Fibroblast of lung (primary cell): Measurements from ENCODE around the gene MIPOL1. TPM values are rescaled to one million over a fixed set of nuclear protein-coding genes. Genes with fewer than 3 reads are reported as not detected.
"Not testable (repeated sequence)": the region's sequence is repeated elsewhere in the genome, so short reads cannot be mapped to it uniquely, and the experiment has no call there.

Source experiments
- DNase-seq, 2 donors: peaks; one replicate each; pipeline versions ENCODE4 v3.0.0 to v3.0.0-alpha.2; 2010; ENCODE audit warnings: low read depth in 2 of 2
- H2AFZ ChIP-seq: 2 replicates; pipeline ENCODE4 v1.5.1; 2012; ENCODE audit warnings: low read length, control low read depth, inconsistent platforms
- H3K27ac ChIP-seq: 2 replicates; pipeline ENCODE4 v1.5.1; 2011; ENCODE audit warnings: low read length, control low read depth; ENCODE audit not compliant: insufficient read depth
- H3K27me3 ChIP-seq: 2 replicates; pipeline ENCODE4 v1.5.1; 2011; ENCODE audit warnings: mild to moderate bottlenecking, low read length; ENCODE audit not compliant: control insufficient read depth, insufficient read depth
- H3K36me3 ChIP-seq: 2 replicates; pipeline ENCODE4 v1.5.1; 2011; ENCODE audit warnings: low read length; ENCODE audit not compliant: control insufficient read depth, insufficient read depth
- H3K4me1 ChIP-seq: 2 replicates; pipeline ENCODE4 v1.5.1; 2011; ENCODE audit warnings: low read length; ENCODE audit not compliant: control insufficient read depth, insufficient read depth; ENCODE audit errors: extremely low read depth
- H3K4me2 ChIP-seq: 2 replicates; pipeline ENCODE4 v1.5.1; 2011; ENCODE audit warnings: low read length, control low read depth; ENCODE audit not compliant: insufficient read depth; ENCODE audit errors: extremely low read depth
- H3K4me3 ChIP-seq, 4 experiments: fragments of 200-600 bp in 1 of 4; sonication (generic) in 1 of 4; replicated peaks in 1 of 4; 2 replicates each; pipeline ENCODE4 v1.5.1; 2011 to 2016; ENCODE audit warnings: low read length in 4 of 4, low read depth in 3 of 4, mild to moderate bottlenecking in 3 of 4, control low read depth in 2 of 4, inconsistent platforms in 1 of 4, mixed read lengths in 1 of 4; ENCODE audit not compliant: insufficient read depth in 1 of 4; ENCODE audit errors: control extremely low read depth in 1 of 4
- H3K79me2 ChIP-seq: 2 replicates; pipeline ENCODE4 v1.5.1; 2012; ENCODE audit warnings: mild to moderate bottlenecking, low read length, inconsistent platforms; ENCODE audit not compliant: control insufficient read depth, insufficient read depth
- H3K9ac ChIP-seq: 2 replicates; pipeline ENCODE4 v1.5.1; 2011; ENCODE audit warnings: mild to moderate bottlenecking, low read length, control low read depth; ENCODE audit not compliant: insufficient read depth
- H3K9me3 ChIP-seq: 2 replicates; pipeline ENCODE4 v1.5.1; 2012; ENCODE audit warnings: low read depth, low read length; ENCODE audit not compliant: control insufficient read depth, insufficient read depth
- H4K20me1 ChIP-seq: 2 replicates; pipeline ENCODE4 v1.5.1; 2011; ENCODE audit warnings: low read length; ENCODE audit not compliant: control insufficient read depth, insufficient read depth; ENCODE audit errors: extremely low read depth
- CTCF ChIP-seq, 2 donors: IDR thresholded peaks in 1 of 2; conservative IDR thresholded peaks in 1 of 2; 1 replicate in 1 of 2; 2 replicates in 1 of 2; pipeline ENCODE4 v1.5.1; 2011 to 2012; ENCODE audit warnings: low read length in 2 of 2, control low read depth in 1 of 2, inconsistent platforms in 1 of 2, low read depth in 1 of 2, mild to moderate bottlenecking in 1 of 2
- EZH2 ChIP-seq: IDR thresholded peaks from 2 replicates; pipeline ENCODE4 v1.5.1; 2012; ENCODE audit warnings: low read length, control low read depth, mild to moderate bottlenecking; ENCODE audit errors: missing control alignments
- polyA plus RNA-seq, 2 donors: library from polyadenylated mRNA; depleted of rRNA in 1 of 2; stranded (reverse) in 1 of 2; unstranded in 1 of 2; fragments of >200 nt; gene quantifications; 2 replicates each; pipeline ENCODE4 v1.2.1, GENCODE V29; 2011 to 2012; ENCODE audit warnings: missing spikeins in 1 of 2
- total RNA-seq: library from RNA; depleted of rRNA; stranded (reverse); fragments of >200 nt; gene quantifications from 2 replicates; pipeline ENCODE4 v1.2.1, GENCODE V29; 2014

Gene MIPOL1
- total and polyA plus RNA-seq, 2 donors (not counting 1 experiment from before 2014, with no cell fraction given): 6.4 to 8.6 TPM

- DNase-seq: peak; percentile 57 to 84
Measured at GRCh38 chr14:37230551-37231194, 32.9 kb downstream of the MIPOL1 start.

GRCh38 chr14:37232907-37233481, 35.3 kb downstream of the MIPOL1 start:
- Histone ChIP-seq H3K4me3 (no peak overlapping the region), H3K4me1 (no peaks in the 10 kb centered on the region), H2AFZ (no peak overlapping the region), H3K79me2 (no peaks in the 10 kb centered on the region), H3K27me3 (no peaks in the 10 kb centered on the region), H3K9me3 (no peaks in the 10 kb centered on the region), H3K9ac (no peak overlapping the region), H3K27ac (no peak overlapping the region), H4K20me1 (no peaks in the 10 kb centered on the region), H3K4me2 (no peak overlapping the region), H3K36me3 (no peaks in the 10 kb centered on the region)
- peak; percentile 29 to 71 for DNase-seq
- TF ChIP-seq CTCF (conservative IDR thresholded peaks at IDR 0.05 in 1 of 2, IDR thresholded peaks at IDR 0.05 in 1 of 2; ENCODE audit: low read depth in 1 of 2, low read length in 2 of 2) (peak; percentile 67 to 77), EZH2 (no peak)

More at GRCh38 chr14:37230551-37231194, 32.9 kb downstream of the MIPOL1 start:
- Histone ChIP-seq H3K27ac (no peak overlapping the region), H3K4me2 (no peak overlapping the region), H2AFZ (no peak overlapping the region), H3K4me3 (no peak overlapping the region), H3K36me3 (no peaks in the 10 kb centered on the region), H3K79me2 (no peaks in the 10 kb centered on the region), H3K27me3 (no peaks in the 10 kb centered on the region), H3K9me3 (no peaks in the 10 kb centered on the region), H4K20me1 (no peaks in the 10 kb centered on the region), H3K9ac (no peak overlapping the region), H3K4me1 (no peaks in the 10 kb centered on the region)
- TF ChIP-seq CTCF (conservative IDR thresholded peaks at IDR 0.05 in 1 of 2, IDR thresholded peaks at IDR 0.05 in 1 of 2; ENCODE audit: low read depth in 1 of 2, low read length in 2 of 2): peak; percentile 56 to 78
- TF ChIP-seq EZH2: no peak

- TF ChIP-seq CTCF (conservative IDR thresholded peaks at IDR 0.05 in 1 of 2, IDR thresholded peaks at IDR 0.05 in 1 of 2; ENCODE audit: low read depth in 1 of 2, low read length in 2 of 2) (no peak), EZH2 (no peak)
- H4K20me1 ChIP-seq: no peaks in the 10 kb centered on the region
- no peaks in the 10 kb centered on the region for H3K9me3 ChIP-seq
Measured at GRCh38 chr14:37234222-37234621, 36.5 kb downstream of the MIPOL1 start.

GRCh38 chr14:37236044-37236443, 38.3 kb downstream of the MIPOL1 start:
- peak; percentile 15 to 59 for DNase-seq
- H3K27me3 ChIP-seq, H3K4me2 ChIP-seq, H3K9me3 ChIP-seq, H2AFZ ChIP-seq, H3K4me3 ChIP-seq, H3K9ac ChIP-seq, H3K36me3 ChIP-seq, H3K4me1 ChIP-seq, H4K20me1 ChIP-seq, H3K79me2 ChIP-seq, H3K27ac ChIP-seq: not testable (repeated sequence)

More at GRCh38 chr14:37234222-37234621, 36.5 kb downstream of the MIPOL1 start:
- Histone ChIP-seq H2AFZ (no peak overlapping the region), H3K27ac (no peak overlapping the region), H3K27me3 (no peaks in the 10 kb centered on the region), H3K4me1 (no peaks in the 10 kb centered on the region), H3K9ac (no peak overlapping the region), H3K36me3 (no peaks in the 10 kb centered on the region), H3K79me2 (no peaks in the 10 kb centered on the region), H3K4me3 (no peak overlapping the region), H3K4me2 (no peak overlapping the region)
- no peak for DNase-seq
